PC-3 (cell line): ENCODE results near the gene REXO1. TPM values are rescaled to one million over a fixed set of nuclear protein-coding genes. Genes with fewer than 3 reads are reported as not detected.

Experiments
- ATAC-seq: fragments of 200-7000 bp; cut with Tn5 transposase; 2 replicates; pipeline ENCODE4 v1.9.1; 2020; ENCODE audit warnings: mild to moderate bottlenecking, moderate library complexity
- BruUV-seq: library from RNA; stranded (reverse); fragments of 400-500 nt; replicated peaks from 2 replicates; lab custom pipeline; 2021; lab: Mats Ljungman, UMichigan
- CTCF ChIA-PET: fragments of 300-600 bp; sonication (Branson Sonifier 250); formaldehyde crosslinking; loops from one replicate; lab custom pipeline; 2022; ENCODE audit warnings: antibody characterized with exemption; lab: Charles Lee
- POLR2A ChIA-PET: fragments of 300-600 bp; sonication (Branson Sonifier 250); formaldehyde crosslinking; loops from one replicate; lab custom pipeline; 2022; ENCODE audit warnings: antibody characterized with exemption; ENCODE audit not compliant: unreplicated experiment; lab: Charles Lee
- DNase-seq: peaks from one replicate; pipeline ENCODE4 v3.0.0-alpha.2; 2015
- H2AFZ ChIP-seq: fragments of 300-600 bp; sonication (generic); 2 replicates; pipeline ENCODE4 v1.6.0; 2016; ENCODE audit warnings: antibody characterized with exemption, low read length
- H3F3A ChIP-seq: fragments of 300-600 bp; sonication (generic); one replicate; pipeline ENCODE4 v1.6.0; 2017; ENCODE audit warnings: antibody characterized with exemption, low read length, control low read depth, mild to moderate bottlenecking; ENCODE audit not compliant: unreplicated experiment
- H3K27ac ChIP-seq: fragments of 300-600 bp; sonication (generic); 2 replicates; pipeline ENCODE4 v1.5.1; 2016; ENCODE audit warnings: mild to moderate bottlenecking, low read length
- H3K27me3 ChIP-seq: fragments of 300-600 bp; sonication (generic); 2 replicates; pipeline ENCODE4 v1.6.1; 2016; ENCODE audit warnings: low read length, mixed read lengths
- H3K36me3 ChIP-seq: fragments of 300-600 bp; sonication (generic); 2 replicates; pipeline ENCODE4 v1.6.1; 2016; ENCODE audit warnings: low read depth, mixed run types, low read length, mixed read lengths
- H3K4me1 ChIP-seq: fragments of 300-600 bp; sonication (generic); 2 replicates; pipeline ENCODE4 v1.5.1; 2016; ENCODE audit warnings: low read length; ENCODE audit not compliant: insufficient read depth
- H3K4me2 ChIP-seq: fragments of 300-600 bp; sonication (generic); 2 replicates; pipeline ENCODE4 v1.6.0; 2016; ENCODE audit warnings: low read length
- H3K4me3 ChIP-seq: fragments of 300-600 bp; sonication (generic); 2 replicates; pipeline ENCODE4 v1.5.1; 2016; ENCODE audit warnings: mild to moderate bottlenecking, low read length, mixed read lengths
- H3K79me2 ChIP-seq: fragments of 300-600 bp; sonication (generic); 2 replicates; pipeline ENCODE4 v1.6.1; 2017; ENCODE audit warnings: low read length, mixed read lengths
- H3K9ac ChIP-seq: fragments of 300-600 bp; sonication (generic); 2 replicates; pipeline ENCODE4 v1.6.0; 2016; ENCODE audit warnings: mild to moderate bottlenecking, low read length
- H3K9me2 ChIP-seq: fragments of 300-600 bp; sonication (generic); replicated peaks from 2 replicates; pipeline ENCODE4 v1.6.1; 2016; ENCODE audit warnings: mixed run types, low read length, mixed read lengths
- H3K9me3 ChIP-seq: fragments of 300-600 bp; sonication (generic); 2 replicates; pipeline ENCODE4 v1.6.1; 2016; ENCODE audit warnings: low read length, mixed read lengths
- H4K20me1 ChIP-seq: fragments of 300-600 bp; sonication (generic); 2 replicates; pipeline ENCODE4 v1.6.1; 2016; ENCODE audit warnings: low read length, mixed read lengths
- CTCF ChIP-seq: fragments of 300-600 bp; sonication (generic); conservative IDR thresholded peaks from 2 replicates; pipeline ENCODE4 v1.5.1; 2017; ENCODE audit warnings: antibody characterized with exemption, low read depth, mild to moderate bottlenecking, low read length
- EZH2 ChIP-seq: fragments of 300-600 bp; sonication (generic); IDR thresholded peaks from one replicate; pipeline ENCODE4 v1.6.1; 2017; ENCODE audit warnings: antibody characterized with exemption, mild to moderate bottlenecking, low read length; ENCODE audit not compliant: unreplicated experiment
- EZH2phosphoT487 ChIP-seq: fragments of 300-600 bp; sonication (generic); IDR thresholded peaks from 2 replicates; pipeline ENCODE4 v1.6.1; 2018; ENCODE audit warnings: mild to moderate bottlenecking, antibody characterized with exemption, low read length, borderline replicate concordance
- intact Hi-C: fragments of 100-400 bp; cut with micrococcal nuclease; formaldehyde crosslinking; loops from 2 replicates; pipeline ENCODE4 v1.9.0; 2023
- total RNA-seq: library from RNA; depleted of rRNA; stranded (reverse); fragments of >200 nt; gene quantifications from 2 replicates; pipeline ENCODE4 v1.2.3, GENCODE V29; 2014

The REXO1 gene
- total RNA-seq, 1 experiment from 2014 or later: 21.4 TPM

- BruUV-seq: TSS peak; percentile 63
- DNase-seq: no peak
- H2AFZ ChIP-seq: no peak overlapping the region
- peak overlapping the region; percentile 92; the same call in 1 of the 2 replicates for H3K27ac ChIP-seq
- no peaks in the 10 kb centered on the region for H3K9me3 ChIP-seq
- ChIA-PET CTCF (no interaction called here), POLR2A (no interaction called here)
- H3K36me3 ChIP-seq: no peaks in the 10 kb centered on the region
- peak overlapping the region; percentile 98 for H3K9ac ChIP-seq
- TF ChIP-seq EZH2: no peak
- no peak for TF ChIP-seq CTCF
- no peak for TF ChIP-seq EZH2phosphoT487
- H3F3A ChIP-seq: no peaks in the 10 kb centered on the region
- H4K20me1 ChIP-seq: peaks cover 12% of the 10 kb centered on the region; the same call in 1 of the 2 replicates
- H3K9me2 ChIP-seq: no peaks in the 10 kb centered on the region
- H3K4me1 ChIP-seq: peaks cover 8% of the 10 kb centered on the region
- intact Hi-C loops: no loop called here
- H3K79me2 ChIP-seq: peaks cover 58% of the 10 kb centered on the region
- peak overlapping the region; percentile 85 for H3K4me2 ChIP-seq
- no peak for ATAC-seq
- H3K27me3 ChIP-seq: no peaks in the 10 kb centered on the region
- H3K4me3 ChIP-seq: peak overlapping the region; percentile 86
These were observed 967 bp downstream of the REXO1 start for GRCh38 chr19:1847348-1847683.

GRCh38 chr19:1846517-1847204 lies 1.6 kb downstream of the REXO1 start:
- BruUV-seq: no TSS peak
- peaks cover 8% of the 10 kb centered on the region for H3K4me1 ChIP-seq
- DNase-seq (no peak), ATAC-seq (no peak)
- intact Hi-C loops: no loop called here
- no peak for TF ChIP-seq EZH2phosphoT487
- no peak for TF ChIP-seq CTCF
- TF ChIP-seq EZH2: no peak
- no peaks in the 10 kb centered on the region for H3K36me3 ChIP-seq
- peak overlapping the region; percentile 98; the same call in 1 of the 2 replicates for H3K9ac ChIP-seq
- peaks cover 12% of the 10 kb centered on the region; the same call in 1 of the 2 replicates for H4K20me1 ChIP-seq
- H3F3A ChIP-seq: no peaks in the 10 kb centered on the region
- no peaks in the 10 kb centered on the region for H3K27me3 ChIP-seq
- no peak overlapping the region for H2AFZ ChIP-seq
- no peaks in the 10 kb centered on the region for H3K9me3 ChIP-seq
- no peak overlapping the region for H3K27ac ChIP-seq
- peak overlapping the region; percentile 85 for H3K4me2 ChIP-seq
- no peaks in the 10 kb centered on the region for H3K9me2 ChIP-seq
- ChIA-PET CTCF (no interaction called here), POLR2A (no interaction called here)
- peak overlapping the region; percentile 86 for H3K4me3 ChIP-seq
- H3K79me2 ChIP-seq: peaks cover 63% of the 10 kb centered on the region

- intact Hi-C loops: no loop called here
- H3K9me3 ChIP-seq: no peaks in the 10 kb centered on the region
- no TSS peak for BruUV-seq
- TF ChIP-seq EZH2phosphoT487: no peak
- TF ChIP-seq CTCF: no peak
- no peak for TF ChIP-seq EZH2
- peaks cover 12% of the 10 kb centered on the region; the same call in 1 of the 2 replicates for H4K20me1 ChIP-seq
- no peaks in the 10 kb centered on the region for H3F3A ChIP-seq
- no peak overlapping the region for H3K9ac ChIP-seq
- H3K9me2 ChIP-seq: no peaks in the 10 kb centered on the region
- H2AFZ ChIP-seq: no peak overlapping the region
- DNase-seq: no peak
- no peaks in the 10 kb centered on the region for H3K36me3 ChIP-seq
- no peak overlapping the region for H3K4me3 ChIP-seq
- ChIA-PET POLR2A (no interaction called here), CTCF (no interaction called here)
- no peaks in the 10 kb centered on the region for H3K27me3 ChIP-seq
- peaks cover 8% of the 10 kb centered on the region for H3K4me1 ChIP-seq
- ATAC-seq: no peak
- H3K4me2 ChIP-seq: no peak overlapping the region
- no peak overlapping the region for H3K27ac ChIP-seq
- peaks cover 74% of the 10 kb centered on the region for H3K79me2 ChIP-seq
These were observed 2.6 kb downstream of the REXO1 start for GRCh38 chr19:1845642-1846041.
